ENCODE results near the gene TMEM243. TPM values are rescaled to one million over a fixed set of nuclear protein-coding genes. Genes with fewer than 3 reads are reported as not detected.
A peak's percentile ranks its signal among the peaks of the same experiment; 100 is the strongest.
"Not testable (repeated sequence)": the region's sequence is repeated elsewhere in the genome, so short reads cannot be mapped to it uniquely, and the experiment has no call there.

TMEM243 gene
- total RNA-seq, 1 experiment from 2014 or later = 38.4 TPM

DNA sequence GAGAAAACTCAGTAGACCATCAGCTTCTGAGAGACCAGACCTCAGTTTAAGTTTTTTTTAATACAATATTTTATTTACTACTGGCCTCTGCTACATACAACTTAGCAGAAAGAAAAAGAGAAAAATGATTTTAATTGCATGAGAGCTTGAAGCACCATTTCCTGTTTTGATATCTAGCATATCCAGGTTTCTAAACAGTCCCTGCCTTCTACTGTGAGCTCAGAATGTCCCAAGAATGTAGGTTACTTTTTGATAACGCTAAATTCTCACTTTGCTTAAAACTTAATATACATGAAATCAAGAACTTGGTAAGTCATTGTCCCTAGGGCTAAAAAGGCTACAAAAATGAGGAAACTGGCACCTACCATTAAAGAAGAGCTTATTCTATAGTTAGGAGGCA is 7.0 kb downstream of the TMEM243 start:
- no peak for DNase-seq (ENCODE audit: low read depth)

DNA sequence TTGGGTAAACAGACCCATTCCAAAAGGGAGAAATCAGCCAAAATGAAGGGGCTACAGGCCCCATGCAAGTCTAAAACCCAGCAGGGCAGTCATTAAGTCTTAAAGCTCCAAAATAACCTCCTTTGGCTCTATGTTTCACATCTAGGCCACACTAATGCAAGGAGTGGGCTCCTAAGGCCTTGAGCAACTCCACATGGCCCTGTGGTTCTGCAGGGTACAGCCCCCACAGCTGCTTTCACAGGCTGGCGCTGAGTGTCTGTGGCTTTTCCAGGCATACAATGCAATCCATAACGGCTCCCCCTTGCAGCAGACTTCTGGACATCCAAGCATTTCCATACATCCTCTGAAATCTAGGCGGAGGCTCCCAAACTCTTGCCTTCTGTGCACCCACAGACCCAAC is 9.0 kb downstream of the TMEM243 start:
- DNase-seq (ENCODE audit: low read depth) = no peak

- DNase-seq (ENCODE audit: low read depth) = no peak
These were observed 10.1 kb downstream of the TMEM243 start for GRCh38 chr7:87209295-87209924.

- DNase-seq (ENCODE audit: low read depth) = peak; percentile 9
These were observed 13.2 kb downstream of the TMEM243 start for GRCh38 chr7:87206361-87206760.

DNA sequence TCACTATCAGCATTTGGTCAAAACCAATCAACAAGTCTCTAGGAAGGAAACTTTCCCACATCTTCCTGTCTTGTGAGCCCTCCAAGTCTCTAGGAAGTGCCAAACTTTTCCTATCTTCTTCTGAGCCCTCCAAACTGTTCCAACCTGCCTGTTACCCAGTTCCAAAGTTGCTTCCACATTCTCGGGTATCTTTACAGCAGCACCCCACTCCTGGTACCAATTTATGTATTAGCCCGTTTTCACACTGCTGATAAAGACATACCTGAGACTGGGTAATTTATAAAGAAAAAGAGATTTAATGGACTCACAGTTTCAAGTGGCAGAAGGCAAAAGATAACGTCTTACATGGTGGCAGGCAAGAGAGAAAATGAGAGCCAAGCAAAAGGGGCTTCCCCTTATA is 13.8 kb downstream of the TMEM243 start:
- DNase-seq (ENCODE audit: low read depth) = not testable (repeated sequence)

DNA sequence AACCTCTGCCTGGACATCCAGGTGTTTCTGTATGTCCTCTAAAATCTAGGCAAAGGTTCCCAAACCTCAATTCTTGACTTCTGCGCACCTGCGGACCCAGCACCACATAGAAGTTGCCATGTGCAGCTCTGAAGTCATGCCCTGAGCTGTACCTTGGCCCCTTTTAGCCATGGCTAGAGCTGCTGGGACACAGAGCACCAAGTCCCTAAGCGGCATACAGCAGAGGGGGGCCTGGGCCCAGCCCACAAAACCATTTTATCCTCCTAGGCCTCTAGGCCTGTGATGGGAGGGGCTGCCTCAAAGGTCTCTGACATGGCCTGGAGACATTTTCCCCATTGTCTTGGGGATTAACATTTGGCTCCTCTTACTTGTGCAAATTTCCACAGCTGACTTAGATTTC is 14.6 kb downstream of the TMEM243 start:
- no peak for DNase-seq (ENCODE audit: low read depth)

GRCh38 chr7:87203929-87204328 is 15.6 kb downstream of the TMEM243 start:
- not testable (repeated sequence) for DNase-seq (ENCODE audit: low read depth)

GRCh38 chr7:87202705-87203104 is 16.8 kb downstream of the TMEM243 start:
- DNase-seq (ENCODE audit: low read depth) = no peak

DNA sequence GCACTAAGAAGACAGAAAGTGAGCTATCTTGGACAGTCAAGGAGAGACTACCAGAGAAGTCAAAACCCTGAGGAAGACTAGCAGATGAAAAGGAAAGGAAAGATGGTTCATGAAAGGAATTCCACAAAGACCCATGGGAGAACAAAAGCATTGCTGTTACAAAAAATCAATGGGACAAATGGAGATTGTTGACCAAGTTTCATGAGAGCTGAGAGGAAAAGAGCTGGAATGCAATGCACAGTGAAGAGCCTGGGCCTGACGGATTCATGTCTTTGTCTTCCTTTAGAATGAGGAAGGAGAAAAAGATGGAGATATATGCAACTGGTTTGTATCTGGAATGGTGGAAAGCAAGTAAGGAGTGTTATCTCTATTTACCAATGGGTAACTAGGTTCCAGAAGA is 17.3 kb downstream of the TMEM243 start:
- no peak for DNase-seq (ENCODE audit: low read depth)

DNA sequence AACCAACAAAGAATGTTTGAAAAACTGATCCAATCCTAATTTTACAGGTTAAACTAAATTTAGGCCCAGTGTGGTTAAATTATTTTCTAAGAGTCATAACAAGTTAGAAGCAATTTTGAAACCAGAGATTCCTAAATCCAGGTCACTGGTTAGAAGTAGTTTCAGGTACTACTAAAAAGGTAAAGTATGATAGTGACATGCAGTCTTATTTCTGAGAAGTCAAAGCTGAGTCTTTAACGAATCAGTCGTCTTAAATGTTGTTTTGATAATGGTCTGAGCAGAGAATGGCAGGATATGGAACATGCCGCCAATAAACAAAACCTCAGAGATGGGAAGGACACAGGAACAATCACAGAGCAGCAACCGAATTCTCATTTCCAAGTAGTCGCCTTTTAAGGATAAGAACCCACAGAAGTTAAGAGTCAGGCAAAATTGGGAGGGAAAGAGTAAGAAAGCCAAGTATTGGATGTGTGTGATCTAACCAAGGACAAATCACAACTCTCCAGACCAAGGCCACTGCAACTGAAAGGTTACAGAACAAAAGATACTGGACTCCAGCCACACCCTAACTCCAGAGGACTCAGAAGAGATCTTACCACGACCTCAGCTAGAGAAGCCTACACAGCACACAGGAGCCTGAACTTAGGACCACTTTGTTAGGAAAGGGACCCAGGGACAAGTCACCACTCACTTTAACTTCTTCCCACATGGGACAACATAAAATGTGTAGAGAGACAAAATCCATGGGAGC is 19.7 kb downstream of the TMEM243 start:
- no peak for DNase-seq (ENCODE audit: low read depth)

DNA sequence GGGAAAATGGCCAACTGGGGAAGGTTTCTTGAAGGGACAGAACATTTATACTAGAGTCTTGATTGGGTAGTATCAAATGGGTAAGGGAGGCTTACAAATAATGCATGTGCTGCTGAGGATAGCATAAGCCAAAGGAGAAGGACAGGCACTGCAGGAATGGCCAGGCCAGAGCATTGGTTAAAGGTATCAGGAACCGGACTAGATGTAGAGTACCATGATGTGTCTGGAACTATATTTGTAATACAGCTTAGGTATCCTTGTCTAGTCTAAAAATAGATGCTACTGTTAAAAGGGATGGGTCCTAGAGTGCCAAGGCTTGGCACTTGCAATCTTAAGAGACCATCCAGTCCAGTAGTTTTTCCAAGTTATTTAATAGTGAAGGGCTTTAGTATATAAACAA is 20.3 kb downstream of the TMEM243 start:
- DNase-seq (ENCODE audit: low read depth) = no peak

GRCh38 chr7:87193912-87194311 is 25.6 kb downstream of the TMEM243 start:
- no peak for DNase-seq (ENCODE audit: low read depth)

DNA sequence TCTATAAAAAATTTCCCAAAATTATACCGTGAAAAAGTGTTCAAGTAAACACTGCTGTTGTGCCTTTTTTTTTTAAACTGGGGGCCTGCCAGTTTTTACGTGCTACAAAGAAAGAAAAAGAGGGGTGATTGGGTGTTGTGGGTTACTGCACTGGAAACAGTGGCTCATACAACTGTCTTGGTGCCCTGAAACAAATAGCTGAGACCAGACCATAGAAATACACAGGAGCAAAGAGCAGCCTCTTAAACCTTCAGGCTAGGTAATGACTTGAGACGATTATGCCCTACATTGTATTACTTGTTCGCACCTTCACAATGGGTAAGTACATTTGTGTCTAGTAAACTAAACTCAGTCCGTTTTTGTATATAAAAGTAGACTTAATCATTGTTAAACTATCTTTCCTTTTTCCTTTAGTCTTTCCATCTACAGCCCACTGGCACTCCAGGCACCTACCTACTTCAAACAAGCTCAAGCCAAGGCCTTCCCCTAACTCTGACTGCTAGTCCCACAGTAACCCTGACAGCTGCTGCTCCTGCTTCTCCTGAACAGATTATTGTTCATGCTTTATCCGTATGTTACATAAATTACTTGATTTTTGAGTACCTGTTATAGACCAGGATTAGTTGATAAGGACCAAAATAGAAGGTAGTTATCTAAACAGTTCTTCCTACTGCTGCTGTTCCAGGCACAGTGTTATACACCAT is 26.6 kb downstream of the TMEM243 start:
- no peak for DNase-seq (ENCODE audit: low read depth)

DNA sequence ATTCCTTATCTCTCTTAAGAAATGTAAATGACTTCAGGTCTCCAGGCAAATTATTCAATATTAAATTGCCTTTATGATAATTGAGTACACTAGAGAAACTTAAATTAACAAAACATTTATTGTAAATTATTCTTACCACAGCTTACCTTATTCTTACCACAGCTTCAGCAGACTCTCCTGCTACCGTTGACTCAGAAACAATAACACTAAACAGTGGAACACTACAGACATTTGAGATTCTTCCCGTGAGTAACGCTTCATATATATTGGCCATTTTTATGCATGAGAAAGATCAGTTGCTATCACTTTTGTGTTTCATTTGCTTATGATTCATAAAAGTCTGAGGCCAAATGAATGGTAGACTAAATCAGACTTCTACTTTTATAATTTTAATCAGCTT is 28.7 kb downstream of the TMEM243 start:
- no peak for DNase-seq (ENCODE audit: low read depth)

DNA sequence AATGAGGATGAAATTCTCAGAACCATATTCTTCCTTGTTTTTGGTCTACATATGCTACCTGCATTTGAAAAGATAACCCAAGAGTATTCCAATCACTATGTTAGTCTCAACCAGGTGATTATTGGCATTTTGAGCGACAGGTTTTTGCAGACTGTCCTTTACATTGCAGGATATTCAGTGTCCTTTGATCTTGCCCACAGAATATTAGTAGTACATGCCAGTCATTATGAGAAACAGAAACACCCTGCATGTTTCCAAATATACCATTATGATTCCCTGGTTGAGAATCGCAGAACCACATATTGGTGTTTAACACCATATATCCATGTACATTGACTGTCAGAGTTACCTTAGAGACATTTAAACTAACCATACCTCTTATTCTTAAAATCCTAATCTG is 30.6 kb downstream of the TMEM243 start:
- DNase-seq (ENCODE audit: low read depth) = no peak

GRCh38 chr7:87187120-87187519 is 32.4 kb downstream of the TMEM243 start:
- no peak for DNase-seq (ENCODE audit: low read depth)

DNA sequence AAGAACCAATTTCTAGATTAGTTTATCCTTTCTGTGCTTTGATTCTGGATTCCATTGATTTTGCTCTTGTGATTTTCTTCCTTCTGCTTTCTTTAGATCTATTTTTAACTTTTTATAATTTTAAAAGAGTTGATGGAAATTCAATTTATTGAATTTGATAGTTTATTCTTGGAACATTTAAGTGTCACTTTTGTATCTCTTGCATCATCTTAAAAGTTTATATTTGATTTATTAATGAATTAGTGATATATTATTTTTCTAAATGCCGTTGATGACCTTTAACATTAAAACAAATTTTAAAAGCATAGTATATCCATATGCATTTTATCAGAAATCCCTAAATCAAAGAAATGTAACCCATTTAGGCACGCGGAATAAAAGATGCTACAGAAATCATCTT is 40.4 kb downstream of the TMEM243 start:
- no peak for DNase-seq (ENCODE audit: low read depth)

DNA sequence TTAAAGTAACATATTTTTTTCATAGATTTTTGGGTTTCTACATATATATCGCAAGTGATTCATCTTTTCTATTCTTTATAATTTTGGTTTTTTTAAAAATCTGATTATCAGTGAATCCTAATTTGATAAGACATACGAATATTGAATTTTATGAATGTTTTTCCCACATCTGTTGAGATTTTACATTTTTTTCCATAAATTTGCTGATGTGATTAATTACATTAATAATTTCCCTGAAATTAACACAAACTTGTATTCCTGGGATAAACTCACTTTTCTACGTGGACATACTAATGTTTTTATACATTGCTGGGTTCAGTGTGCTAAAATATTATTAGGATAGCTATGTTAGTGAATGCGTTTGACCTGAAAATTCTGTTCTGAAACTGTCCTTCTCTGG is 41.2 kb downstream of the TMEM243 start:
- no peak for DNase-seq (ENCODE audit: low read depth)

DNA sequence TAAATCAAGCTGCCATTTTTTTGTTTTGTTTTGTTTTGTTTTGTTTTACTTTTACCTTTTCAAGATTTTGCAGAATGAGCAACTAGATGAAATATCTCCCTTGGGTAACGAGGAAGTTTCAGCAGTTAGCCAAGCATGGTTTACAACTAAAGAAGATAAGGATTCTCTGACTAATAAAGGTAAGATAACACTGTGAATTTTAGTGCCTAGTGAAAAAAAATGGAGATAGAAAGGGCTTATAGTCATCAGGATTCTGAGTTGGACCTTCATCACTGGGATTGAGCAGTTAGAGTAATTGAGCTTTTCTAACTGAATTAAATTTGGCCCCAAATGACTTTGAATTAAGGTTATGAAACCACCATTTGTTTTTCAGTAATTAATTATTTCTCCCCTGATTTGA is 46.1 kb downstream of the TMEM243 start:
- no peak for DNase-seq (ENCODE audit: low read depth)

DNA sequence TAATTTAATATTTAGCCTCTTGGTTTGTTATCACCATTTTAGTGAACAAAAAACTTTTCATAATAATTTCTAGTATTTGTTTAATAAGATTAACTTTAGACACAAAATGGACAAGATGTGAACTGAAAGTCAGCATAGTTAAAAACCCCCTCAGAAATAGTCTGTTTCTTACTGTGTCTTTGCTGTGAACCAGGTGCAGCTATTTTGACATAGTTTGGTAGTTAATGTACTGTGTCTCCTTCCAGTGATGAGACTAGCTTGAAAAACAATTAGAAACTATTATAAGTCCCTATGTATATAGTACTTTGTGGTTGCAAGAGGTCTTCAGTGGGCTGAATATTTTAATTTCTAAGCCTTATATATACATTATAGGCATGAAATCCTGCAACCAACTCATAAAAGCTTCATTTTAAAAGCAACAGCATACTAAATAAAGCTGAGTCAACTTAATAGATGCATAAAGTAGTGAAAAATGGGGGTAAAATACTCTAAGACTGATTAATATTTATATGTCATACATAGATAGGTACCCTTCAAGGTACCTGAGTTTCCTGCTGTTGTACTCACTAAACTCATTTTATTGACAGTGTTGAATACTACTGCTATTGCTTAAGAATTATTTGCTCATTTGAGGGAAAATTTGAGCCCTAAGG is 48.1 kb downstream of the TMEM243 start:
- DNase-seq (ENCODE audit: low read depth) = no peak

GRCh38 chr7:87170828-87171227 is 48.7 kb downstream of the TMEM243 start:
- no peak for DNase-seq (ENCODE audit: low read depth)

DNA sequence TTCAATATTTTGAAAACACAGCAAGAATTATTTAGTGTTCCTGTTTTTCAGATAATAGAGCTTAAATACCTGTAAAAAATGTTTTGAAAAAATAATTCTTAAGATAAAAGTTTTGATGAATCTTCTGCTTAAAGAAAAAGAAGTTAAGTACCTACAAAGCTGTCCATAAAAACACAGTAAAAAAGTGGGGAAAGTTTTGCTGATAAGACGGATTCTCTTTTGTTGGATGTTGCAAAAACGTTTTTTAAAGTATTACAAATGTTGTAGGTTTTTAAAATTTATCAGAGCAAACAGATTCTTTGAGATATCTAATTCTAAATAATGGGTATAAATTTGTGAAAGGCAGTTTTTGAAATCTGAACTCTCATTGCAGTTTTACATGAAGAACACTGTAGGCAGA is 55.1 kb downstream of the TMEM243 start:
- DNase-seq (ENCODE audit: low read depth) = no peak

GRCh38 chr7:87159538-87159937 is 60.0 kb downstream of the TMEM243 start:
- DNase-seq (ENCODE audit: low read depth) = no peak
